GM19193 (cell line): ENCODE data around the gene HOXD1.

Experiments
- POLR2A ChIP-seq: IDR thresholded peaks from 4 replicates; pipeline ENCODE4 v1.6.1; 2011; ENCODE audit not compliant: insufficient read depth, insufficient read length; ENCODE audit errors: extremely low read depth

The HOXD1 gene

GRCh38 chr2:176160251-176160985, 28.1 kb upstream of the HOXD1 start:
- no peak for TF ChIP-seq POLR2A

GRCh38 chr2:176160986-176161824, 27.3 kb upstream of the HOXD1 start:
- TF ChIP-seq POLR2A = no peak

GRCh38 chr2:176161825-176162626, 26.4 kb upstream of the HOXD1 start:
- TF ChIP-seq POLR2A = no peak

GRCh38 chr2:176162911-176163671, 25.4 kb upstream of the HOXD1 start:
- no peak for TF ChIP-seq POLR2A

GRCh38 chr2:176163672-176164056, 24.8 kb upstream of the HOXD1 start:
- no peak for TF ChIP-seq POLR2A

- TF ChIP-seq POLR2A = no peak
Observed at GRCh38 chr2:176164201-176164600, 24.3 kb upstream of the HOXD1 start.

- TF ChIP-seq POLR2A = no peak
Observed at GRCh38 chr2:176164611-176165369, 23.7 kb upstream of the HOXD1 start.

GRCh38 chr2:176165370-176166050, 23.0 kb upstream of the HOXD1 start:
- no peak for TF ChIP-seq POLR2A

GRCh38 chr2:176166272-176166671, 22.2 kb upstream of the HOXD1 start:
- no peak for TF ChIP-seq POLR2A

GRCh38 chr2:176167398-176167797, 21.1 kb upstream of the HOXD1 start:
- no peak for TF ChIP-seq POLR2A

GRCh38 chr2:176169181-176169580, 19.3 kb upstream of the HOXD1 start:
- TF ChIP-seq POLR2A = no peak

GRCh38 chr2:176169711-176170110, 18.8 kb upstream of the HOXD1 start:
- TF ChIP-seq POLR2A = no peak

GRCh38 chr2:176170602-176171305, 17.7 kb upstream of the HOXD1 start:
- no peak for TF ChIP-seq POLR2A
